ENCODE results near the gene ACSL3. TPM values are rescaled to one million over a fixed set of nuclear protein-coding genes. Genes with fewer than 3 reads are reported as not detected.

Gene ACSL3
- total and polyA plus RNA-seq, 12 donors, result 11.0 to 130 (median 70.6) TPM

GRCh38 chr2:222922019-222922800 lies 61.4 kb downstream of the ACSL3 start:
- intact Hi-C loops (cut with DNase I), result no loop called here
- H3K27me3 ChIP-seq, result no peaks in the 10 kb centered on the region
- H3K9me3 ChIP-seq (replicated peaks in 1 of 3), result no peaks in the 10 kb centered on the region
- no peak overlapping the region for H3K27ac ChIP-seq
- DNase-seq, result no peak
- H3K4me3 ChIP-seq, result no peak overlapping the region
- peaks cover 0 to 44% of the 10 kb centered on the region in 2 donors for H3K36me3 ChIP-seq (replicated peaks in 1 of 2)
- H3K4me1 ChIP-seq (replicated peaks in 1 of 2), result peaks cover 0 to 7% of the 10 kb centered on the region in 2 donors
- WGBS, 4 donors, result 93 to 97% (median 93%) methylated on average over 8 of the region's 8 CpGs
- TF ChIP-seq POLR2A (IDR thresholded peaks at IDR 0.05), result no peak
- no peak for TF ChIP-seq CTCF (IDR thresholded peaks at IDR 0.05)

- H3K27me3 ChIP-seq, result no peaks in the 10 kb centered on the region
- 93 to 96% (median 95%) methylated on average over 9 of the region's 9 CpGs for WGBS, 4 donors
- H3K4me3 ChIP-seq, result no peak overlapping the region
- H3K36me3 ChIP-seq (replicated peaks in 1 of 2), result peaks cover 0 to 57% of the 10 kb centered on the region in 2 donors
- peaks cover 0 to 3% of the 10 kb centered on the region in 2 donors for H3K4me1 ChIP-seq (replicated peaks in 1 of 2)
- H3K27ac ChIP-seq, result no peak overlapping the region
- intact Hi-C loops (cut with DNase I), result no loop called here
- no peak for DNase-seq
- H3K9me3 ChIP-seq (replicated peaks in 1 of 3), result no peaks in the 10 kb centered on the region
- no peak for TF ChIP-seq POLR2A (IDR thresholded peaks at IDR 0.05)
These were observed 66.1 kb downstream of the ACSL3 start for GRCh38 chr2:222926915-222927314.

- no peak overlapping the region for H3K27ac ChIP-seq
- peaks cover 0 to 61% of the 10 kb centered on the region in 2 donors for H3K36me3 ChIP-seq (replicated peaks in 1 of 2)
- TF ChIP-seq CTCF (IDR thresholded peaks at IDR 0.05) (no peak), POLR2A (IDR thresholded peaks at IDR 0.05) (no peak)
- DNase-seq, result no peak
- intact Hi-C loops (cut with DNase I), result no loop called here
- 85 to 92% (median 89%) methylated on average over 5 of the region's 5 CpGs for WGBS, 4 donors
- H3K4me3 ChIP-seq, result no peak overlapping the region
- peaks cover 0 to 3% of the 10 kb centered on the region in 2 donors for H3K4me1 ChIP-seq (replicated peaks in 1 of 2)
- no peaks in the 10 kb centered on the region for H3K9me3 ChIP-seq (replicated peaks in 1 of 3)
- no peaks in the 10 kb centered on the region for H3K27me3 ChIP-seq
These were observed 66.8 kb downstream of the ACSL3 start for GRCh38 chr2:222927600-222927999.

- Histone ChIP-seq H3K4me1 (replicated peaks in 1 of 2) (peaks cover 0 to 3% of the 10 kb centered on the region in 2 donors), H3K4me3 (no peak overlapping the region), H3K27ac (no peak overlapping the region), H3K9me3 (replicated peaks in 1 of 3) (no peaks in the 10 kb centered on the region), H3K36me3 (replicated peaks in 1 of 2) (peaks cover 0 to 59% of the 10 kb centered on the region in 2 donors), H3K27me3 (no peaks in the 10 kb centered on the region)
- TF ChIP-seq POLR2A (IDR thresholded peaks at IDR 0.05) (no peak), CTCF (IDR thresholded peaks at IDR 0.05) (no peak)
- intact Hi-C loops (cut with DNase I), result no loop called here
- 95 to 99% (median 97%) methylated on average over 6 of the region's 6 CpGs for WGBS, 4 donors
- no peak for DNase-seq
These were observed 67.5 kb downstream of the ACSL3 start for GRCh38 chr2:222928335-222928734.

GRCh38 chr2:222930862-222931261 lies 70.0 kb downstream of the ACSL3 start:
- Histone ChIP-seq H3K27me3 (no peaks in the 10 kb centered on the region), H3K4me3 (no peak overlapping the region), H3K4me1 (replicated peaks in 1 of 2) (peaks cover 0 to 3% of the 10 kb centered on the region in 2 donors), H3K36me3 (replicated peaks in 1 of 2) (peaks cover 0 to 73% of the 10 kb centered on the region in 2 donors), H3K9me3 (replicated peaks in 1 of 3) (no peaks in the 10 kb centered on the region), H3K27ac (no peak overlapping the region)
- TF ChIP-seq POLR2A (IDR thresholded peaks at IDR 0.05) (no peak), CTCF (IDR thresholded peaks at IDR 0.05) (no peak)
- intact Hi-C loops (cut with DNase I), result no loop called here
- DNase-seq, result no peak
- 79 to 91% (median 84%) methylated on average over 2 of the region's 2 CpGs for WGBS, 4 donors
